ENCODE data around the gene MOXD1. TPM values are rescaled to one million over a fixed set of nuclear protein-coding genes. Genes with fewer than 3 reads are reported as not detected.
A peak's percentile ranks its signal among the peaks of the same experiment; 100 is the strongest.

Gene MOXD1
- total RNA-seq, 4 donors from 2014 or later = 5.5 to 16.3 (median 8.3) TPM; not detected in 1

DNA sequence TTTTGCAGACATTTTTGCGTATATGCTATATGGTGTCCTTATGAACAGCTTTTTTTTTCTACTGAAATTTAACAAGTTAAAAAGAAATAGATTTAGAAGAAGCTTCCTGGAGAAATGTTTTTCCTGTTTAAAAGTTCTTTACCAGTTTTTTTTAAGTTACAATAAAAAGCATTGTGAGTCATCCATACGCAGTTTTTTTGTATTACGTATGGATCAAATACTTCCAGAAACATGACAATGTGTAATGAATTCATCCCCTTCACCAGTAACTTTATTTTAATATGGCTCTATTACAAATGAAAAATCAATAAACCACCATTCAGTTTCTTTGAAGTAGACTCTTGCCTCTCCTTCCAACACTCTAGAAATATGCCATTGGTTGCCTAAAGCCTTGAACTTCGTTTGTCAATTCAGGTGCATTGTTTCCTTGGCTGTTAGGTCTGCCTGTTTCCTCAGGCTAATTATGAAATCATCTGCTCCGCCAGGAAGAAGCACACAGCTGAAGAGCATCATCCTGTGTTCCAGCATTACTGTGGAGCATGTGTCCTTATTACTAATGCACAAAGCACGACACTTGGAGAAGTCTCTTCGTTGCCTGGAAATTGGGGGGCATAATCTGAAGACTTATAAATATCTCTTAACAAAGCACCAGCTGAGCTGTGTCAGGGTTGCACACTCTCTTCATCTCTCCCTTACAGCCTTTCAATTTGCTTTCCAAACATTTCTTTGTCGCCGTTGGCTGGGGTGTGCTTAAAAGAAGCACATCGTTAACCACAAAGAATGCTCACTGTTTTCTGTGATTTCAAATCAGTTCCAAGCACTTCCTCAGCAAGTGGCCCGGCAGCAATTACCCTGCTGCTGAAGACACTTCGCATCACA is 9.6 kb downstream of the MOXD1 start:
- H3K4me3 ChIP-seq = no peak overlapping the region
- DNase-seq = peak; percentile 20
- H3K9me3 ChIP-seq = peaks cover 11 to 12% of the 10 kb centered on the region in 2 donors
- no peaks in the 10 kb centered on the region for H3K4me1 ChIP-seq
- in situ Hi-C loops (cut with MboI; ENCODE audit: low pct_ligation_motif_present in 1 of 4, low pct_unique_long_range_greater_than_20kb in 1 of 4, low sequenced_read_pairs in 3 of 4) (no loop called here), intact Hi-C loops (cut with DNase I; ENCODE audit: low total_unique reads) (no loop called here)
- TF ChIP-seq, protein P1, sequence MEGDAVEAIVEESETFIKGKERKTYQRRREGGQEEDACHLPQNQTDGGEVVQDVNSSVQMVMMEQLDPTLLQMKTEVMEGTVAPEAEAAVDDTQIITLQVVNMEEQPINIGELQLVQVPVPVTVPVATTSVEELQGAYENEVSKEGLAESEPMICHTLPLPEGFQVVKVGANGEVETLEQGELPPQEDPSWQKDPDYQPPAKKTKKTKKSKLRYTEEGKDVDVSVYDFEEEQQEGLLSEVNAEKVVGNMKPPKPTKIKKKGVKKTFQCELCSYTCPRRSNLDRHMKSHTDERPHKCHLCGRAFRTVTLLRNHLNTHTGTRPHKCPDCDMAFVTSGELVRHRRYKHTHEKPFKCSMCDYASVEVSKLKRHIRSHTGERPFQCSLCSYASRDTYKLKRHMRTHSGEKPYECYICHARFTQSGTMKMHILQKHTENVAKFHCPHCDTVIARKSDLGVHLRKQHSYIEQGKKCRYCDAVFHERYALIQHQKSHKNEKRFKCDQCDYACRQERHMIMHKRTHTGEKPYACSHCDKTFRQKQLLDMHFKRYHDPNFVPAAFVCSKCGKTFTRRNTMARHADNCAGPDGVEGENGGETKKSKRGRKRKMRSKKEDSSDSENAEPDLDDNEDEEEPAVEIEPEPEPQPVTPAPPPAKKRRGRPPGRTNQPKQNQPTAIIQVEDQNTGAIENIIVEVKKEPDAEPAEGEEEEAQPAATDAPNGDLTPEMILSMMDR (IDR thresholded peaks at IDR 0.05) = no peak
- TF ChIP-seq POLR2A (IDR thresholded peaks at IDR 0.05) (no peak), POLR2AphosphoS5 (IDR thresholded peaks at IDR 0.05) (peak; percentile 54 to 69 (median 58)), EP300 (IDR thresholded peaks at IDR 0.05; ENCODE audit: low read depth) (peak; percentile 16)
- WGBS, 2 donors (ENCODE audit: low coverage in 1 of 2) = 57 to 62% methylated on average over 10 to 12 of the region's 12 CpGs
- H3K27ac ChIP-seq = peak overlapping the region; percentile 31 to 62 (median 44)
- H3K27me3 ChIP-seq = no peaks in the 10 kb centered on the region
- no peaks in the 10 kb centered on the region for H3K36me3 ChIP-seq

DNA sequence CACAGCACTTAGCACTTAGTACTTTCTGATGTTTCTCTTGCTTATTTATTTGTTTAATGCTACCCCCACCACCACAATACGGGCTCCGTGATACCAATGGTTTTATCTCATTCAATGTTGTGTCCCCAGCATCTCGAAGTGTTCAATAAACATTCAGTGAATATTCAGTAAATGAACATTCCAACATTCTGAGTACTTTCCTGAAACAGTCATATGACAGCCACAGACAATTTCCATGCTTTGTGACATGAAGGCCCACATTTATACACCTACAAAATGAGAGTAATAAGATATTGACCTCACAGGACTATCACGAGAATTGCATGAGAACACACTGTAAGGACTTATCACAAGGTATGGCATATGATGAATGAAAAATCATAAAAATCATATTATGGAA is 10.8 kb downstream of the MOXD1 start:
- WGBS, 2 donors (ENCODE audit: low coverage in 1 of 2) = 71 to 85% methylated on average over 4 of the region's 4 CpGs
- Histone ChIP-seq H3K9me3 (peaks cover 6 to 12% of the 10 kb centered on the region in 2 donors), H3K27ac (no peak overlapping the region), H3K36me3 (no peaks in the 10 kb centered on the region), H3K4me3 (no peak overlapping the region), H3K4me1 (no peaks in the 10 kb centered on the region), H3K27me3 (no peaks in the 10 kb centered on the region)
- intact Hi-C loops (cut with DNase I; ENCODE audit: low total_unique reads) = no loop called here
- in situ Hi-C loops (cut with MboI; ENCODE audit: low pct_ligation_motif_present in 1 of 4, low pct_unique_long_range_greater_than_20kb in 1 of 4, low sequenced_read_pairs in 3 of 4) = no loop called here
- no peak for TF ChIP-seq POLR2A (IDR thresholded peaks at IDR 0.05)
- TF ChIP-seq POLR2AphosphoS5 (IDR thresholded peaks at IDR 0.05) = no peak
- no peak for TF ChIP-seq EP300 (IDR thresholded peaks at IDR 0.05; ENCODE audit: low read depth)
- TF ChIP-seq, protein P1 (IDR thresholded peaks at IDR 0.05) = no peak
- DNase-seq = no peak

DNA sequence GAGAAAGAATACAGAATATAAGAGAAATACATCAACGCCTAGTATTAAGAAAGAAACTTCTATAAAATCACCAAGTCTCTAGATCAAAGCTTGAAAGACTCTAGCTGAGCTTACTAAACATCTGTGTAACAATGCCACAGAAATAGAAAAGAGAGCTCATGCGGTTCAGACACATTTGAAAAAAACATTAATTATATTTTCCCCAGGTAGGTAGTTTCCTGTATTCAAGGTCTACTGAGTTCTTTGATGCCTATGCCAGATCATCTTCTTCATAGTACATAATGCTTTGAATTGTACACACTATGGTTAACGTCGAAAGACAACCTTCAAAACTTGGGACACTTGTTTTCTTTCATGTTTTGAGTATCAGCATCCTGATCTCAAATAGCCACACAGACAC is 11.3 kb downstream of the MOXD1 start:
- H3K27me3 ChIP-seq = no peaks in the 10 kb centered on the region
- no peaks in the 10 kb centered on the region for H3K4me1 ChIP-seq
- intact Hi-C loops (cut with DNase I; ENCODE audit: low total_unique reads) (no loop called here), in situ Hi-C loops (cut with MboI; ENCODE audit: low pct_ligation_motif_present in 1 of 4, low pct_unique_long_range_greater_than_20kb in 1 of 4, low sequenced_read_pairs in 3 of 4) (no loop called here)
- no peak for DNase-seq
- H3K4me3 ChIP-seq = no peak overlapping the region
- peaks cover 4 to 7% of the 10 kb centered on the region in 2 donors for H3K9me3 ChIP-seq
- no peaks in the 10 kb centered on the region for H3K36me3 ChIP-seq
- WGBS, 2 donors (ENCODE audit: low coverage in 1 of 2) = 77 to 91% methylated on average over 4 of the region's 4 CpGs
- no peak for TF ChIP-seq POLR2AphosphoS5 (IDR thresholded peaks at IDR 0.05)
- no peak for TF ChIP-seq EP300 (IDR thresholded peaks at IDR 0.05; ENCODE audit: low read depth)
- TF ChIP-seq, protein P1 (IDR thresholded peaks at IDR 0.05) = no peak
- TF ChIP-seq POLR2A (IDR thresholded peaks at IDR 0.05) = no peak
- H3K27ac ChIP-seq = no peak overlapping the region

DNA sequence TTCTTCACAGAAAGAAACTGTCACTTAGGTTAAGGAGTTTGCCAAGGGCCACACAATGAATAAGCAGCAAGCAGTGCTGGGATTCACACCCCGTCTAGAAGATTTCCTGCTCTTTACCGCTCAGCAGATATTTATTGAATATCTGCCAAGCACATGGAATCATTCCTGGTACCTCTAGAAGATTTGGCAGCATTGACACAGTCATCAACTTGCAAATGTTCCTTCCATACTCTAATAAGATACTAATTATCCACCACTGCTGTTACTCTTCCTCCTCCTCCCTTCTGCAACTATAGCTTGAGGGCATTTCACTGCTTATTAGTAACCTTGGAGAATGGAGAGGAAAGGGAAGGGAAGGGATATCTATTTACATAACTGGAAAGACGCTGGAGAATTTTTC is 13.0 kb downstream of the MOXD1 start:
- Histone ChIP-seq H3K36me3 (no peaks in the 10 kb centered on the region), H3K4me1 (no peaks in the 10 kb centered on the region), H3K27me3 (no peaks in the 10 kb centered on the region), H3K9me3 (no peaks in the 10 kb centered on the region), H3K4me3 (no peak overlapping the region), H3K27ac (no peak overlapping the region)
- TF ChIP-seq, protein P1 (IDR thresholded peaks at IDR 0.05) = no peak
- TF ChIP-seq POLR2AphosphoS5 (IDR thresholded peaks at IDR 0.05) = no peak
- in situ Hi-C loops (cut with MboI; ENCODE audit: low pct_ligation_motif_present in 1 of 4, low pct_unique_long_range_greater_than_20kb in 1 of 4, low sequenced_read_pairs in 3 of 4) = no loop called here
- WGBS, 2 donors (ENCODE audit: low coverage in 1 of 2) = 35 to 46% methylated on average over 3 of the region's 3 CpGs
- intact Hi-C loops (cut with DNase I; ENCODE audit: low total_unique reads) = no loop called here
- DNase-seq = no peak
